ENCODE data around the gene HEATR5A. TPM values are rescaled to one million over a fixed set of nuclear protein-coding genes. Genes with fewer than 3 reads are reported as not detected.

HEATR5A gene
- total and polyA plus RNA-seq, 9 of the 15 experiments (the other 6 are each of a cell fraction or from before 2014, with no cell fraction given) = 8.0 to 50.9 (median 23.0) TPM

DNA sequence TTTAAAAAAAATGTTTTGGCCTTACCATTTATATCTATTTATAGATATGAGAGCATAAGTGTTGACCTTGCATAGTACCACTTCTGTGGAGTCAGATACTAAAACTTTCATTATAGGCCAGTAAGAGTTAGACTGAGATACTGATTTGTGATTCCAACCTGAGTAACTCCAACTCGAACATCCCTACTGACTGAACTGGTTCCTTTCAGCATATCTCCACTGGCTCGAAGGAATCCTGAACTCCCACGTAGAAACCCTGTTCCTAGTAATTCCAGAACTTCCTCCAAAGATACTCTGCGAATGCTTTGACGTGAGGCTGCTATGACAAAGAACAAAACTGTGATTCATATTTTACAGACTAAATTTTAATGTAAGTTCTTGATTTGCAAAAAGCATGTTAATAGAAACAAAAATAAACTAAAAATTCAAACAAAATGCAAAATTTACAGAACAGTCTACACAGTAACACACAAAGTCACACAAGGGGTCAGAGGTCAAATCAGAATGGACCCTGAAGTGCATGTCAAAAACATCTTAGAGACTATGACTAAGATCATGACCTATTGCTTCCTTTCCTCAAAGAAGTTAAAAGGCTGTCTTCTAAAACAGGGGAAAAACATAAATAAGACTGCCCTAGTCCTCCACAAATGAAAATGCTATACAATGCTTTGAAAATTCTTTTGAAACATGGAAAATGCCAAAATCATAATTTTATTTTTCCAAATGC lies 31.5 kb downstream of the HEATR5A start:
- intact Hi-C loops (cut with micrococcal nuclease) = no loop called here
- Histone ChIP-seq H2AFZ (ENCODE audit: low read depth, low read length) (no peak overlapping the region), H3K79me2 (ENCODE audit: control insufficient read depth, insufficient read depth, low read length) (no peaks in the 10 kb centered on the region), H3K4me3 (no peak overlapping the region), H4K20me1 (replicated peaks; ENCODE audit: control insufficient read depth, insufficient read depth, low read length) (no peaks in the 10 kb centered on the region), H3K27ac (ENCODE audit: extremely low read depth, low read depth, low read length) (no peak overlapping the region), H3K4me2 (ENCODE audit: insufficient read depth, low read length) (no peak overlapping the region), H3K9me1 (ENCODE audit: control insufficient read depth, insufficient read depth, low read length) (no peaks in the 10 kb centered on the region), H3K36me3 (ENCODE audit: control insufficient read depth, insufficient read depth, low read length) (peaks cover 15% of the 10 kb centered on the region; the same call in 2 of the 3 replicates), H3K9ac (ENCODE audit: insufficient read depth in 1 of 2, low read depth in 2 of 2, low read length in 2 of 2) (no peak overlapping the region), H3K4me1 (replicated peaks in 1 of 2; ENCODE audit: control insufficient read depth in 2 of 2, insufficient read depth in 2 of 2, low read length in 2 of 2) (no peaks in the 10 kb centered on the region), H3K27me3 (ENCODE audit: control insufficient read depth in 2 of 2, insufficient read depth in 2 of 2, low read length in 2 of 2) (no peaks in the 10 kb centered on the region), H3K9me3 (replicated peaks; ENCODE audit: control insufficient read depth, insufficient read depth, low read depth, low read length) (no peaks in the 10 kb centered on the region)
- CTCF ChIA-PET (ENCODE audit: low intra/inter-chr PET ratio) = no interaction called here
- WGBS (ENCODE audit: insufficient coverage, low coverage, missing lambda C conversion rate) = 74% methylated on average over 5 of the region's 5 CpGs
- TF ChIP-seq, protein P1, sequence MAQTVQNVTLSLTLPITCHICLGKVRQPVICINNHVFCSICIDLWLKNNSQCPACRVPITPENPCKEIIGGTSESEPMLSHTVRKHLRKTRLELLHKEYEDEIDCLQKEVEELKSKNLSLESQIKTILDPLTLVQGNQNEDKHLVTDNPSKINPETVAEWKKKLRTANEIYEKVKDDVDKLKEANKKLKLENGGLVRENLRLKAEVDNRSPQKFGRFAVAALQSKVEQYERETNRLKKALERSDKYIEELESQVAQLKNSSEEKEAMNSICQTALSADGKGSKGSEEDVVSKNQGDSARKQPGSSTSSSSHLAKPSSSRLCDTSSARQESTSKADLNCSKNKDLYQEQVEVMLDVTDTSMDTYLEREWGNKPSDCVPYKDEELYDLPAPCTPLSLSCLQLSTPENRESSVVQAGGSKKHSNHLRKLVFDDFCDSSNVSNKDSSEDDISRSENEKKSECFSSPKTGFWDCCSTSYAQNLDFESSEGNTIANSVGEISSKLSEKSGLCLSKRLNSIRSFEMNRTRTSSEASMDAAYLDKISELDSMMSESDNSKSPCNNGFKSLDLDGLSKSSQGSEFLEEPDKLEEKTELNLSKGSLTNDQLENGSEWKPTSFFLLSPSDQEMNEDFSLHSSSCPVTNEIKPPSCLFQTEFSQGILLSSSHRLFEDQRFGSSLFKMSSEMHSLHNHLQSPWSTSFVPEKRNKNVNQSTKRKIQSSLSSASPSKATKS (CRISPR knock-in tag; IDR thresholded peaks at IDR 0.05) = no peak
- TF ChIP-seq NR2C1 (IDR thresholded peaks at IDR 0.05) = no peak
- TF ChIP-seq NR2C1 (tag; IDR thresholded peaks at IDR 0.05) = 0 out of 2 replicates have a peak, but pooled peaks have one; percentile 23
- TF ChIP-seq, protein P2, sequence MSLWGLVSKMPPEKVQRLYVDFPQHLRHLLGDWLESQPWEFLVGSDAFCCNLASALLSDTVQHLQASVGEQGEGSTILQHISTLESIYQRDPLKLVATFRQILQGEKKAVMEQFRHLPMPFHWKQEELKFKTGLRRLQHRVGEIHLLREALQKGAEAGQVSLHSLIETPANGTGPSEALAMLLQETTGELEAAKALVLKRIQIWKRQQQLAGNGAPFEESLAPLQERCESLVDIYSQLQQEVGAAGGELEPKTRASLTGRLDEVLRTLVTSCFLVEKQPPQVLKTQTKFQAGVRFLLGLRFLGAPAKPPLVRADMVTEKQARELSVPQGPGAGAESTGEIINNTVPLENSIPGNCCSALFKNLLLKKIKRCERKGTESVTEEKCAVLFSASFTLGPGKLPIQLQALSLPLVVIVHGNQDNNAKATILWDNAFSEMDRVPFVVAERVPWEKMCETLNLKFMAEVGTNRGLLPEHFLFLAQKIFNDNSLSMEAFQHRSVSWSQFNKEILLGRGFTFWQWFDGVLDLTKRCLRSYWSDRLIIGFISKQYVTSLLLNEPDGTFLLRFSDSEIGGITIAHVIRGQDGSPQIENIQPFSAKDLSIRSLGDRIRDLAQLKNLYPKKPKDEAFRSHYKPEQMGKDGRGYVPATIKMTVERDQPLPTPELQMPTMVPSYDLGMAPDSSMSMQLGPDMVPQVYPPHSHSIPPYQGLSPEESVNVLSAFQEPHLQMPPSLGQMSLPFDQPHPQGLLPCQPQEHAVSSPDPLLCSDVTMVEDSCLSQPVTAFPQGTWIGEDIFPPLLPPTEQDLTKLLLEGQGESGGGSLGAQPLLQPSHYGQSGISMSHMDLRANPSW (CRISPR knock-in tag; IDR thresholded peaks at IDR 0.05) = no peak
- POLR2A ChIA-PET = interaction anchor here (0.6 kb wide), 1 partner anchor 32 kb away, joined by 3 read pairs; the partner anchor contains the start of gene HEATR5A
- in situ Hi-C loops (cut with MboI) = no loop called here
- no TSS peak for BruUV-seq (replicated peaks)
- FAIRE-seq = no peak
- ATAC-seq = no peak
- DNase-seq (ENCODE audit: extremely low read depth in 1 of 4, low spot score in 3 of 4) = no peak
